ENCODE results near the gene CHCHD3.

The CHCHD3 gene

GRCh38 chr7:133077394-133077793 lies 4.5 kb downstream of the CHCHD3 start:
- no peak for FAIRE-seq

GRCh38 chr7:133076142-133076541 lies 5.7 kb downstream of the CHCHD3 start:
- no peak for FAIRE-seq

- no peak for FAIRE-seq
Measured at GRCh38 chr7:133071506-133071905, 10.4 kb downstream of the CHCHD3 start.

- no peak for FAIRE-seq
Measured at GRCh38 chr7:133070562-133070961, 11.3 kb downstream of the CHCHD3 start.

GRCh38 chr7:133065301-133065700 lies 16.6 kb downstream of the CHCHD3 start:
- no peak for FAIRE-seq

GRCh38 chr7:133064082-133064820 lies 17.6 kb downstream of the CHCHD3 start:
- FAIRE-seq = no peak

- FAIRE-seq = no peak
Measured at GRCh38 chr7:133061792-133062191, 20.1 kb downstream of the CHCHD3 start.

- FAIRE-seq = no peak
Measured at GRCh38 chr7:133061357-133061756, 20.5 kb downstream of the CHCHD3 start.

- FAIRE-seq = no peak
Measured at GRCh38 chr7:133060004-133060403, 21.9 kb downstream of the CHCHD3 start.

GRCh38 chr7:133059263-133059662 lies 22.6 kb downstream of the CHCHD3 start:
- FAIRE-seq = no peak

- no peak for FAIRE-seq
Measured at GRCh38 chr7:133056370-133057238, 25.3 kb downstream of the CHCHD3 start.

GRCh38 chr7:133054162-133054840 lies 27.6 kb downstream of the CHCHD3 start:
- FAIRE-seq = no peak

GRCh38 chr7:133053321-133053891 lies 28.5 kb downstream of the CHCHD3 start:
- FAIRE-seq = no peak

- no peak for FAIRE-seq
Measured at GRCh38 chr7:133052826-133053225, 29.1 kb downstream of the CHCHD3 start.

GRCh38 chr7:133052401-133052756 lies 29.5 kb downstream of the CHCHD3 start:
- no peak for FAIRE-seq

- no peak for FAIRE-seq
Measured at GRCh38 chr7:133051719-133052400, 30.0 kb downstream of the CHCHD3 start.

GRCh38 chr7:133051066-133051465 lies 30.8 kb downstream of the CHCHD3 start:
- no peak for FAIRE-seq

GRCh38 chr7:133050200-133050995 lies 31.5 kb downstream of the CHCHD3 start:
- no peak for FAIRE-seq

GRCh38 chr7:133048589-133048988 lies 33.3 kb downstream of the CHCHD3 start:
- FAIRE-seq = no peak

- FAIRE-seq = no peak
Measured at GRCh38 chr7:133047321-133047720, 34.6 kb downstream of the CHCHD3 start.

GRCh38 chr7:133044722-133045473 lies 37.0 kb downstream of the CHCHD3 start:
- FAIRE-seq = no peak

Data from G401.6 (cell line).